ENCODE measurements around the gene RUBCN.
"Not testable (repeated sequence)": the region's sequence is repeated elsewhere in the genome, so short reads cannot be mapped to it uniquely, and the experiment has no call there.

Gene RUBCN

GRCh38 chr3:197734667-197735318, 1.9 kb downstream of the RUBCN start:
- no peak for DNase-seq (ENCODE audit: low read depth in 2 of 2, low spot score in 1 of 2)

- DNase-seq (ENCODE audit: low read depth in 2 of 2, low spot score in 1 of 2) = no peak
Observed at GRCh38 chr3:197733042-197733441, 3.7 kb downstream of the RUBCN start.

GRCh38 chr3:197731483-197731882, 5.2 kb downstream of the RUBCN start:
- DNase-seq (ENCODE audit: low read depth in 2 of 2, low spot score in 1 of 2) = not testable (repeated sequence)

GRCh38 chr3:197730770-197731169, 5.9 kb downstream of the RUBCN start:
- not testable (repeated sequence) for DNase-seq (ENCODE audit: low read depth in 2 of 2, low spot score in 1 of 2)

- no peak for DNase-seq (ENCODE audit: low read depth in 2 of 2, low spot score in 1 of 2)
Observed at GRCh38 chr3:197730200-197730599, 6.5 kb downstream of the RUBCN start.

- no peak for DNase-seq (ENCODE audit: low read depth in 2 of 2, low spot score in 1 of 2)
Observed at GRCh38 chr3:197728487-197728886, 8.2 kb downstream of the RUBCN start.

GRCh38 chr3:197727878-197728277, 8.8 kb downstream of the RUBCN start:
- not testable (repeated sequence) for DNase-seq (ENCODE audit: low read depth in 2 of 2, low spot score in 1 of 2)

- no peak for DNase-seq (ENCODE audit: low read depth in 2 of 2, low spot score in 1 of 2)
Observed at GRCh38 chr3:197722734-197723133, 14.0 kb downstream of the RUBCN start.

GRCh38 chr3:197720694-197721093, 16.0 kb downstream of the RUBCN start:
- no peak for DNase-seq (ENCODE audit: low read depth in 2 of 2, low spot score in 1 of 2)

GRCh38 chr3:197718891-197719290, 17.8 kb downstream of the RUBCN start:
- DNase-seq (ENCODE audit: low read depth in 2 of 2, low spot score in 1 of 2) = no peak

- DNase-seq (ENCODE audit: low read depth in 2 of 2, low spot score in 1 of 2) = no peak
Observed at GRCh38 chr3:197714251-197714650, 22.5 kb downstream of the RUBCN start.

- DNase-seq (ENCODE audit: low read depth in 2 of 2, low spot score in 1 of 2) = no peak
Observed at GRCh38 chr3:197713477-197713822, 23.3 kb downstream of the RUBCN start.

GRCh38 chr3:197711973-197712707, 24.6 kb downstream of the RUBCN start:
- DNase-seq (ENCODE audit: low read depth in 2 of 2, low spot score in 1 of 2) = peak; percentile 65 to 74

GRCh38 chr3:197710965-197711364, 25.7 kb downstream of the RUBCN start:
- DNase-seq (ENCODE audit: low read depth in 2 of 2, low spot score in 1 of 2) = not testable (repeated sequence)

- no peak for DNase-seq (ENCODE audit: low read depth in 2 of 2, low spot score in 1 of 2)
Observed at GRCh38 chr3:197709135-197709534, 27.6 kb downstream of the RUBCN start.

GRCh38 chr3:197706658-197707057, 30.0 kb downstream of the RUBCN start:
- no peak for DNase-seq (ENCODE audit: low read depth in 2 of 2, low spot score in 1 of 2)

- no peak for DNase-seq (ENCODE audit: low read depth in 2 of 2, low spot score in 1 of 2)
Observed at GRCh38 chr3:197701841-197702240, 34.9 kb downstream of the RUBCN start.

GRCh38 chr3:197700095-197700494, 36.6 kb downstream of the RUBCN start:
- no peak for DNase-seq (ENCODE audit: low read depth in 2 of 2, low spot score in 1 of 2)

- no peak for DNase-seq (ENCODE audit: low read depth in 2 of 2, low spot score in 1 of 2)
Observed at GRCh38 chr3:197697355-197697754, 39.3 kb downstream of the RUBCN start.

GRCh38 chr3:197694251-197694650, 42.5 kb downstream of the RUBCN start:
- no peak for DNase-seq (ENCODE audit: low read depth in 2 of 2, low spot score in 1 of 2)

- no peak for DNase-seq (ENCODE audit: low read depth in 2 of 2, low spot score in 1 of 2)
Observed at GRCh38 chr3:197692641-197693040, 44.1 kb downstream of the RUBCN start.

GRCh38 chr3:197690754-197691153, 46.0 kb downstream of the RUBCN start:
- no peak for DNase-seq (ENCODE audit: low read depth in 2 of 2, low spot score in 1 of 2)

- no peak for DNase-seq (ENCODE audit: low read depth in 2 of 2, low spot score in 1 of 2)
Observed at GRCh38 chr3:197687570-197687969, 49.1 kb downstream of the RUBCN start.
